Natural killer cell (primary cell): ENCODE data around the gene ABRAXAS1. TPM values are rescaled to one million over a fixed set of nuclear protein-coding genes. Genes with fewer than 3 reads are reported as not detected.
A peak's percentile ranks its signal among the peaks of the same experiment; 100 is the strongest.

Source experiments
- ATAC-seq, 3 donors: fragments of 150-1000 bp in 2 of 3; fragments of 200-7000 bp in 1 of 3; cut with Tn5 transposase; 1 replicate in 1 of 3; 2 replicates in 2 of 3; pipeline ENCODE4 v1.10.0; 2021; ENCODE audit warnings: mild to moderate bottlenecking in 2 of 3, moderate library complexity in 2 of 3
- DNase-seq, 2 donors: peaks; one replicate each; pipeline versions ENCODE4 v3.0.0 to v3.0.0-alpha.2; 2013 to 2021; ENCODE audit warnings: mixed read lengths in 1 of 2
- H3K27ac ChIP-seq: one replicate; pipeline ENCODE4 v1.5.1; 2013; ENCODE audit warnings: mild to moderate bottlenecking, low read length
- H3K27me3 ChIP-seq: one replicate; pipeline ENCODE4 v1.6.1; 2013; ENCODE audit warnings: low read length; ENCODE audit not compliant: control insufficient read depth, insufficient read depth
- H3K36me3 ChIP-seq: one replicate; pipeline ENCODE4 v1.6.1; 2013; ENCODE audit warnings: low read length; ENCODE audit not compliant: control insufficient read depth, insufficient read depth
- H3K4me1 ChIP-seq: one replicate; pipeline ENCODE4 v1.6.1; 2013; ENCODE audit warnings: low read length; ENCODE audit not compliant: control insufficient read depth, insufficient read depth
- H3K4me3 ChIP-seq: one replicate; pipeline ENCODE4 v1.5.1; 2013; ENCODE audit warnings: low read length
- H3K9me3 ChIP-seq: one replicate; pipeline ENCODE4 v1.6.1; 2013; ENCODE audit warnings: low read length; ENCODE audit not compliant: control insufficient read depth, insufficient read depth
- H3K27ac Mint-ChIP-seq, 2 donors: one replicate each; pipeline ENCODE4 v1.8.0; 2022; ENCODE audit warnings: mild to moderate bottlenecking in 2 of 2, mixed read lengths in 2 of 2, moderate library complexity in 1 of 2
- H3K27me3 Mint-ChIP-seq, 2 donors: one replicate each; pipeline ENCODE4 v1.8.0; 2022; ENCODE audit warnings: low read depth in 2 of 2, mixed read lengths in 2 of 2
- H3K36me3 Mint-ChIP-seq: one replicate; pipeline ENCODE4 v1.8.0; 2022; ENCODE audit warnings: mixed read lengths
- H3K4me1 Mint-ChIP-seq, 2 donors: one replicate each; pipeline ENCODE4 v1.8.0; 2022; ENCODE audit warnings: mixed read lengths in 2 of 2
- H3K4me3 Mint-ChIP-seq: one replicate; pipeline ENCODE4 v1.8.0; 2022; ENCODE audit warnings: mild to moderate bottlenecking, moderate library complexity, mixed read lengths
- H3K9me3 Mint-ChIP-seq, 2 donors: one replicate each; pipeline ENCODE4 v1.8.0; 2022; ENCODE audit warnings: mixed read lengths in 2 of 2
- WGBS: methylation state at CpG from one replicate; pipeline ENCODE4 v1.1.7; 2013; ENCODE audit warnings: missing lambda C conversion rate; ENCODE audit not compliant: insufficient coverage; 5-methylcytosine and 5-hydroxymethylcytosine counted together
- intact Hi-C: fragments of 100-400 bp; cut with micrococcal nuclease; formaldehyde crosslinking; loops from one replicate; pipeline ENCODE4 v1.14.2; 2022
- total RNA-seq, 4 donors: library from RNA; stranded (reverse); fragments of 120-200 nt in 1 of 4; gene quantifications; one replicate each; pipeline versions ENCODE4 v1.2.3 to v1.2.4, GENCODE V29; 2013 to 2022
- TF ChIP-seq, protein P1 (sequence below): fragments of 200-600 bp; IDR thresholded peaks from one replicate; pipeline ENCODE4 v1.8.0; 2022; ENCODE audit warnings: antibody characterized with exemption

Gene ABRAXAS1
- total RNA-seq, 3 donors from 2014 or later (not counting 1 experiment from before 2014, with no cell fraction given): 10.7 to 14.0 (median 13.9) TPM

DNA sequence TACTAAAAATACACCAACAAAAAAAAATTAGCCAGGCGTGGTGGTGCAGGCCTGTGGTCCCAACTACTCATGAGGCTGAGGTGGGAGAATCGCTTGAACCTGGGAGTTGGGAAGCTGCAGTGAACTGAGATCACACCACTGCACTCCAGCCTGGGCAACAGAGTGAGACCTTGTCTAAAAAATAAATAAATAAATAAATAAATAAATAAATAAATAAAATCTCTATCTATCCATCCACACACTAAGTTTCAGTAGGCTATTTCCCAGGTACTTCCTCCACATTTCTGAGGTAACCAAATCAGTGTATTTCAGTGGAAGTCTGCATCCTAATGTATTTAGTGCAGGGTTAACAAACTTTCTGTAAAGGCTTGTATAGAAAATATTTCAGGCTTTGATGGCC is 10.9 kb downstream of the ABRAXAS1 start:
- 64% methylated on average over 2 of the region's 2 CpGs for WGBS
- H3K4me3 ChIP-seq: no peak overlapping the region
- TF ChIP-seq, protein P1, sequence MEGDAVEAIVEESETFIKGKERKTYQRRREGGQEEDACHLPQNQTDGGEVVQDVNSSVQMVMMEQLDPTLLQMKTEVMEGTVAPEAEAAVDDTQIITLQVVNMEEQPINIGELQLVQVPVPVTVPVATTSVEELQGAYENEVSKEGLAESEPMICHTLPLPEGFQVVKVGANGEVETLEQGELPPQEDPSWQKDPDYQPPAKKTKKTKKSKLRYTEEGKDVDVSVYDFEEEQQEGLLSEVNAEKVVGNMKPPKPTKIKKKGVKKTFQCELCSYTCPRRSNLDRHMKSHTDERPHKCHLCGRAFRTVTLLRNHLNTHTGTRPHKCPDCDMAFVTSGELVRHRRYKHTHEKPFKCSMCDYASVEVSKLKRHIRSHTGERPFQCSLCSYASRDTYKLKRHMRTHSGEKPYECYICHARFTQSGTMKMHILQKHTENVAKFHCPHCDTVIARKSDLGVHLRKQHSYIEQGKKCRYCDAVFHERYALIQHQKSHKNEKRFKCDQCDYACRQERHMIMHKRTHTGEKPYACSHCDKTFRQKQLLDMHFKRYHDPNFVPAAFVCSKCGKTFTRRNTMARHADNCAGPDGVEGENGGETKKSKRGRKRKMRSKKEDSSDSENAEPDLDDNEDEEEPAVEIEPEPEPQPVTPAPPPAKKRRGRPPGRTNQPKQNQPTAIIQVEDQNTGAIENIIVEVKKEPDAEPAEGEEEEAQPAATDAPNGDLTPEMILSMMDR: no peak
- Mint-ChIP-seq H3K27me3 (no peaks in the 10 kb centered on the region), H3K36me3 (no peaks in the 10 kb centered on the region), H3K4me3 (no peak overlapping the region), H3K9me3 (no peaks in the 10 kb centered on the region), H3K4me1 (peaks cover 11 to 19% of the 10 kb centered on the region in 2 donors), H3K27ac (no peak overlapping the region)
- peaks cover 20% of the 10 kb centered on the region for H3K36me3 ChIP-seq
- intact Hi-C loops: no loop called here
- no peaks in the 10 kb centered on the region for H3K9me3 ChIP-seq
- no peak for ATAC-seq
- DNase-seq: no peak
- no peaks in the 10 kb centered on the region for H3K27me3 ChIP-seq
- H3K4me1 ChIP-seq: peaks cover 11% of the 10 kb centered on the region
- no peak overlapping the region for H3K27ac ChIP-seq

DNA sequence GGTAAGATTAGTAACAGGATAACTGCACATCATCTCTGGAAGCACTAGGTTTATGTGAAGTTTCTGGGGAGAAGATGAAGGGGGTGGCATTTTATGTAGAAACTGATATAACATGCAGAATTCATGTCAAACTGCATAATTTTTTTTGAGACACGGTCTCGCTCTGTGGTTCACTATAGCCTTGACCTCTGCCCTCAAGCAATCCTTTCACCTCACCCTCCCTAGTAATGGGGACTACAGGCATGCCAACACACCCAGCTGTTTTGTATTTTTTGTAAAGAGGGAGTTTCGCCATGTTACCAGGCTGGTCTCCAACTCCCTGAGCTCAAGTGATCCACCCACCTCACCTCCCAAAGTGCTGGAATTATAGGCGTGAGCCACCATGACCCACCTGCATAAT is 11.5 kb downstream of the ABRAXAS1 start:
- H3K9me3 ChIP-seq: no peaks in the 10 kb centered on the region
- Mint-ChIP-seq H3K4me1 (peaks cover 11 to 19% of the 10 kb centered on the region in 2 donors), H3K36me3 (no peaks in the 10 kb centered on the region), H3K27ac (no peak overlapping the region), H3K9me3 (no peaks in the 10 kb centered on the region), H3K4me3 (no peak overlapping the region), H3K27me3 (no peaks in the 10 kb centered on the region)
- peaks cover 23% of the 10 kb centered on the region for H3K36me3 ChIP-seq
- ATAC-seq (no peak), DNase-seq (no peak)
- H3K4me1 ChIP-seq: peaks cover 11% of the 10 kb centered on the region
- no peaks in the 10 kb centered on the region for H3K27me3 ChIP-seq
- intact Hi-C loops: no loop called here
- no peak overlapping the region for H3K4me3 ChIP-seq
- H3K27ac ChIP-seq: no peak overlapping the region
- TF ChIP-seq, protein P1: no peak
- 95% methylated on average over 2 of the region's 4 CpGs for WGBS

DNA sequence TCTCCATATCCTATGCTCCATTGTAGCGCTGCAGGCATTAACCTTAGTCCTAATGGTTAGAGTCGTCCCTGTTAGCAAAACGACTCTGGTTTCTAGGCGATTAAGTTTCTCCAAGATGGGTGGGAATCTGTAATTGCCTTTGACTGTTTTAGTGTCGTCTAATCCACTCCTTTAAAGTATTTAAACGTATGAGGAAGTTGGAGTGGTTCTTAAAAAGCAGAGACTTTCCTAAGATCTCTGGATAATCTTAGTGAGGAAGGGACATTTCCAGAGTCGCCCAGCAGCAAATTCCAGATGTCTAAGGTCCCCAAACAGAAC is 28.8 kb downstream of the ABRAXAS1 start:
- Histone ChIP-seq H3K36me3 (peaks cover 36% of the 10 kb centered on the region), H3K27me3 (no peaks in the 10 kb centered on the region)
- no peaks in the 10 kb centered on the region for H3K9me3 Mint-ChIP-seq

More for the DNA sequence above, 28.8 kb downstream of the ABRAXAS1 start:
- DNase-seq (no peak), ATAC-seq (no peak)
- H3K4me3 Mint-ChIP-seq: peak overlapping the region; percentile 100
- H3K27ac Mint-ChIP-seq: peak overlapping the region; percentile 97 to 100
- peaks cover 6% of the 10 kb centered on the region for H3K36me3 Mint-ChIP-seq
- TF ChIP-seq, protein P1: no peak
- peaks cover 35 to 39% of the 10 kb centered on the region in 2 donors for H3K4me1 Mint-ChIP-seq
- Histone ChIP-seq H3K4me1 (peaks cover 9% of the 10 kb centered on the region), H3K9me3 (no peaks in the 10 kb centered on the region), H3K4me3 (peak overlapping the region; percentile 78), H3K27ac (peak overlapping the region; percentile 94)
- intact Hi-C loops: loop anchor here (5.0 to 10.0 kb wide), 4 partner anchors 241 to 1084 kb away; partner anchors contain the start of genes HNRNPD and LIN54
- no peaks in the 10 kb centered on the region for H3K27me3 Mint-ChIP-seq
- WGBS: 0% methylated on average over 6 of the region's 7 CpGs
